ENCODE measurements around the gene RNF144A. TPM values are rescaled to one million over a fixed set of nuclear protein-coding genes. Genes with fewer than 3 reads are reported as not detected.

RNF144A gene
- total RNA-seq, 1 experiment from 2014 or later, result 13.6 TPM

- Mint-ChIP-seq H3K4me1 (no peaks in the 10 kb centered on the region), H3K27ac (no peak overlapping the region), H3K4me3 (no peak overlapping the region), H3K36me3 (peaks cover 3% of the 10 kb centered on the region; the same call in 1 of the 2 replicates), H3K9me3 (peaks cover 38% of the 10 kb centered on the region), H3K27me3 (ENCODE audit: low read depth) (peaks cover 20% of the 10 kb centered on the region)
- ChIA-PET CTCF (interaction anchor here (1.2 kb wide), 1 partner anchor 9 kb away, joined by 3 read pairs; no protein-coding TSS in a partner anchor), POLR2A (no interaction called here)
- ATAC-seq (no peak), DNase-seq (ENCODE audit: low spot score) (no peak)
- TF ChIP-seq FOXP1 (CRISPR knock-in tag; IDR thresholded peaks at IDR 0.05; ENCODE audit: borderline replicate concordance), result no peak
- no peak for TF ChIP-seq NR3C1 (CRISPR knock-in tag; conservative IDR thresholded peaks at IDR 0.05; ENCODE audit: low read depth)
- TF ChIP-seq, protein P1, sequence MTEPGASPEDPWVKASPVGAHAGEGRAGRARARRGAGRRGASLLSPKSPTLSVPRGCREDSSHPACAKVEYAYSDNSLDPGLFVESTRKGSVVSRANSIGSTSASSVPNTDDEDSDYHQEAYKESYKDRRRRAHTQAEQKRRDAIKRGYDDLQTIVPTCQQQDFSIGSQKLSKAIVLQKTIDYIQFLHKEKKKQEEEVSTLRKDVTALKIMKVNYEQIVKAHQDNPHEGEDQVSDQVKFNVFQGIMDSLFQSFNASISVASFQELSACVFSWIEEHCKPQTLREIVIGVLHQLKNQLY (CRISPR knock-in tag; IDR thresholded peaks at IDR 0.05), result no peak
- TF ChIP-seq, protein P2, sequence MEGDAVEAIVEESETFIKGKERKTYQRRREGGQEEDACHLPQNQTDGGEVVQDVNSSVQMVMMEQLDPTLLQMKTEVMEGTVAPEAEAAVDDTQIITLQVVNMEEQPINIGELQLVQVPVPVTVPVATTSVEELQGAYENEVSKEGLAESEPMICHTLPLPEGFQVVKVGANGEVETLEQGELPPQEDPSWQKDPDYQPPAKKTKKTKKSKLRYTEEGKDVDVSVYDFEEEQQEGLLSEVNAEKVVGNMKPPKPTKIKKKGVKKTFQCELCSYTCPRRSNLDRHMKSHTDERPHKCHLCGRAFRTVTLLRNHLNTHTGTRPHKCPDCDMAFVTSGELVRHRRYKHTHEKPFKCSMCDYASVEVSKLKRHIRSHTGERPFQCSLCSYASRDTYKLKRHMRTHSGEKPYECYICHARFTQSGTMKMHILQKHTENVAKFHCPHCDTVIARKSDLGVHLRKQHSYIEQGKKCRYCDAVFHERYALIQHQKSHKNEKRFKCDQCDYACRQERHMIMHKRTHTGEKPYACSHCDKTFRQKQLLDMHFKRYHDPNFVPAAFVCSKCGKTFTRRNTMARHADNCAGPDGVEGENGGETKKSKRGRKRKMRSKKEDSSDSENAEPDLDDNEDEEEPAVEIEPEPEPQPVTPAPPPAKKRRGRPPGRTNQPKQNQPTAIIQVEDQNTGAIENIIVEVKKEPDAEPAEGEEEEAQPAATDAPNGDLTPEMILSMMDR (IDR thresholded peaks at IDR 0.05), result no peak
- no peak for TF ChIP-seq ATF1 (CRISPR knock-in tag; IDR thresholded peaks at IDR 0.05)
- TF ChIP-seq JUN (CRISPR knock-in tag; IDR thresholded peaks at IDR 0.05), result no peak
- no peak for TF ChIP-seq HMGA2 (CRISPR knock-in tag; IDR thresholded peaks at IDR 0.05)
- TF ChIP-seq, protein P3, sequence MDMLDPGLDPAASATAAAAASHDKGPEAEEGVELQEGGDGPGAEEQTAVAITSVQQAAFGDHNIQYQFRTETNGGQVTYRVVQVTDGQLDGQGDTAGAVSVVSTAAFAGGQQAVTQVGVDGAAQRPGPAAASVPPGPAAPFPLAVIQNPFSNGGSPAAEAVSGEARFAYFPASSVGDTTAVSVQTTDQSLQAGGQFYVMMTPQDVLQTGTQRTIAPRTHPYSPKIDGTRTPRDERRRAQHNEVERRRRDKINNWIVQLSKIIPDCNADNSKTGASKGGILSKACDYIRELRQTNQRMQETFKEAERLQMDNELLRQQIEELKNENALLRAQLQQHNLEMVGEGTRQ (CRISPR knock-in tag; IDR thresholded peaks at IDR 0.05), result no peak
- no peak for TF ChIP-seq TEAD4 (CRISPR knock-in tag; IDR thresholded peaks at IDR 0.05)
- no peak for TF ChIP-seq MXD4 (CRISPR knock-in tag; IDR thresholded peaks at IDR 0.05; ENCODE audit: borderline replicate concordance)
- no peak for TF ChIP-seq ZMAT4 (CRISPR knock-in tag; IDR thresholded peaks at IDR 0.05)
- no peak for TF ChIP-seq FOXJ3 (CRISPR knock-in tag; IDR thresholded peaks at IDR 0.05; ENCODE audit: borderline replicate concordance)
- TF ChIP-seq AR (CRISPR knock-in tag; IDR thresholded peaks at IDR 0.05), result no peak
- TF ChIP-seq ZNF396 (CRISPR knock-in tag; IDR thresholded peaks at IDR 0.05; ENCODE audit: borderline replicate concordance), result no peak
Measured at GRCh38 chr2:6906165-6906741, 11.0 kb upstream of the RNF144A start.

- peaks cover 7% of the 10 kb centered on the region for H3K27me3 Mint-ChIP-seq (ENCODE audit: low read depth)
- no peak overlapping the region for H3K4me3 Mint-ChIP-seq
- no peaks in the 10 kb centered on the region for H3K36me3 Mint-ChIP-seq
- no peak overlapping the region for H3K27ac Mint-ChIP-seq
- CTCF ChIA-PET, result no interaction called here
- ATAC-seq (no peak), DNase-seq (ENCODE audit: low spot score) (no peak)
- no peaks in the 10 kb centered on the region for H3K4me1 Mint-ChIP-seq
- POLR2A ChIA-PET, result no interaction called here
- peaks cover 19% of the 10 kb centered on the region for H3K9me3 Mint-ChIP-seq
- TF ChIP-seq NR3C1 (CRISPR knock-in tag; conservative IDR thresholded peaks at IDR 0.05; ENCODE audit: low read depth) (no peak), NFE2L1 (CRISPR knock-in tag; IDR thresholded peaks at IDR 0.05) (no peak), E2F5 (CRISPR knock-in tag; IDR thresholded peaks at IDR 0.05) (no peak), RELA (CRISPR knock-in tag; IDR thresholded peaks at IDR 0.05; ENCODE audit: borderline replicate concordance) (no peak)
- TF ChIP-seq, protein P4, sequence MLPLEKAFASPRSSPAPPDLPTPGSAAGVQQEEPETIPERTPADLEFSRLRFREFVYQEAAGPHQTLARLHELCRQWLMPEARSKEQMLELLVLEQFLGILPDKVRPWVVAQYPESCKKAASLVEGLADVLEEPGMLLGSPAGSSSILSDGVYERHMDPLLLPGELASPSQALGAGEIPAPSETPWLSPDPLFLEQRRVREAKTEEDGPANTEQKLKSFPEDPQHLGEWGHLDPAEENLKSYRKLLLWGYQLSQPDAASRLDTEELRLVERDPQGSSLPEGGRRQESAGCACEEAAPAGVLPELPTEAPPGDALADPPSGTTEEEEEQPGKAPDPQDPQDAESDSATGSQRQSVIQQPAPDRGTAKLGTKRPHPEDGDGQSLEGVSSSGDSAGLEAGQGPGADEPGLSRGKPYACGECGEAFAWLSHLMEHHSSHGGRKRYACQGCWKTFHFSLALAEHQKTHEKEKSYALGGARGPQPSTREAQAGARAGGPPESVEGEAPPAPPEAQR (CRISPR knock-in tag; IDR thresholded peaks at IDR 0.05), result no peak
- TF ChIP-seq, protein P5, sequence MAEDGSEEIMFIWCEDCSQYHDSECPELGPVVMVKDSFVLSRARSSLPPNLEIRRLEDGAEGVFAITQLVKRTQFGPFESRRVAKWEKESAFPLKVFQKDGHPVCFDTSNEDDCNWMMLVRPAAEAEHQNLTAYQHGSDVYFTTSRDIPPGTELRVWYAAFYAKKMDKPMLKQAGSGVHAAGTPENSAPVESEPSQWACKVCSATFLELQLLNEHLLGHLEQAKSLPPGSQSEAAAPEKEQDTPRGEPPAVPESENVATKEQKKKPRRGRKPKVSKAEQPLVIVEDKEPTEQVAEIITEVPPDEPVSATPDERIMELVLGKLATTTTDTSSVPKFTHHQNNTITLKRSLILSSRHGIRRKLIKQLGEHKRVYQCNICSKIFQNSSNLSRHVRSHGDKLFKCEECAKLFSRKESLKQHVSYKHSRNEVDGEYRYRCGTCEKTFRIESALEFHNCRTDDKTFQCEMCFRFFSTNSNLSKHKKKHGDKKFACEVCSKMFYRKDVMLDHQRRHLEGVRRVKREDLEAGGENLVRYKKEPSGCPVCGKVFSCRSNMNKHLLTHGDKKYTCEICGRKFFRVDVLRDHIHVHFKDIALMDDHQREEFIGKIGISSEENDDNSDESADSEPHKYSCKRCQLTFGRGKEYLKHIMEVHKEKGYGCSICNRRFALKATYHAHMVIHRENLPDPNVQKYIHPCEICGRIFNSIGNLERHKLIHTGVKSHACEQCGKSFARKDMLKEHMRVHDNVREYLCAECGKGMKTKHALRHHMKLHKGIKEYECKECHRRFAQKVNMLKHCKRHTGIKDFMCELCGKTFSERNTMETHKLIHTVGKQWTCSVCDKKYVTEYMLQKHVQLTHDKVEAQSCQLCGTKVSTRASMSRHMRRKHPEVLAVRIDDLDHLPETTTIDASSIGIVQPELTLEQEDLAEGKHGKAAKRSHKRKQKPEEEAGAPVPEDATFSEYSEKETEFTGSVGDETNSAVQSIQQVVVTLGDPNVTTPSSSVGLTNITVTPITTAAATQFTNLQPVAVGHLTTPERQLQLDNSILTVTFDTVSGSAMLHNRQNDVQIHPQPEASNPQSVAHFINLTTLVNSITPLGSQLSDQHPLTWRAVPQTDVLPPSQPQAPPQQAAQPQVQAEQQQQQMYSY (CRISPR knock-in tag; IDR thresholded peaks at IDR 0.05), result no peak
- TF ChIP-seq, protein P6, sequence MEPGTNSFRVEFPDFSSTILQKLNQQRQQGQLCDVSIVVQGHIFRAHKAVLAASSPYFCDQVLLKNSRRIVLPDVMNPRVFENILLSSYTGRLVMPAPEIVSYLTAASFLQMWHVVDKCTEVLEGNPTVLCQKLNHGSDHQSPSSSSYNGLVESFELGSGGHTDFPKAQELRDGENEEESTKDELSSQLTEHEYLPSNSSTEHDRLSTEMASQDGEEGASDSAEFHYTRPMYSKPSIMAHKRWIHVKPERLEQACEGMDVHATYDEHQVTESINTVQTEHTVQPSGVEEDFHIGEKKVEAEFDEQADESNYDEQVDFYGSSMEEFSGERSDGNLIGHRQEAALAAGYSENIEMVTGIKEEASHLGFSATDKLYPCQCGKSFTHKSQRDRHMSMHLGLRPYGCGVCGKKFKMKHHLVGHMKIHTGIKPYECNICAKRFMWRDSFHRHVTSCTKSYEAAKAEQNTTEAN (CRISPR knock-in tag; IDR thresholded peaks at IDR 0.05), result no peak
Measured at GRCh38 chr2:6908291-6908690, 8.9 kb upstream of the RNF144A start.
